B cell (primary cell): ENCODE results near the gene ABCA9. TPM values are rescaled to one million over a fixed set of nuclear protein-coding genes. Genes with fewer than 3 reads are reported as not detected.
"Not testable (repeated sequence)": the region's sequence is repeated elsewhere in the genome, so short reads cannot be mapped to it uniquely, and the experiment has no call there.

Source experiments
- ATAC-seq: fragments of 200-7000 bp; cut with Tn5 transposase; one replicate; pipeline ENCODE4 v1.10.0; 2021; ENCODE audit warnings: low read depth, mild to moderate bottlenecking, moderate number of reproducible peaks, moderate library complexity
- CTCF ChIA-PET: fragments of 350-600 bp; sonication (Branson Sonifier 250); formaldehyde crosslinking; loops from one replicate; lab custom pipeline; 2021; ENCODE audit warnings: antibody characterized with exemption, inconsistent platforms; lab: Charles Lee
- POLR2A ChIA-PET: fragments of 350-600 bp; sonication (Branson Sonifier 250); formaldehyde crosslinking; loops from one replicate; lab custom pipeline; 2021; ENCODE audit warnings: antibody characterized with exemption; lab: Charles Lee
- DNase-seq: peaks from one replicate; pipeline ENCODE4 v3.0.0; 2013
- H2AFZ ChIP-seq: 2 replicates; pipeline ENCODE4 v1.6.1; 2012; ENCODE audit warnings: mild to moderate bottlenecking, low read depth, low read length; ENCODE audit not compliant: insufficient read depth, poor library complexity, severe bottlenecking
- H3K27ac ChIP-seq, 2 donors: 1 replicate in 1 of 2; 2 replicates in 1 of 2; pipeline ENCODE4 v1.5.1; 2012 to 2013; ENCODE audit warnings: low read length in 2 of 2, mild to moderate bottlenecking in 2 of 2, moderate library complexity in 1 of 2
- H3K27me3 ChIP-seq, 4 experiments: fragments of 200-600 bp in 1 of 4; sonication (generic) in 1 of 4; replicated peaks in 1 of 4; 1 replicate in 2 of 4; 2 replicates in 2 of 4; pipeline versions ENCODE4 v1.6.1 to v1.7.0; 2013 to 2016; ENCODE audit warnings: low read length in 3 of 4, mild to moderate bottlenecking in 2 of 4, mixed read lengths in 1 of 4, moderate library complexity in 1 of 4; ENCODE audit not compliant: insufficient read depth in 4 of 4, control insufficient read depth in 3 of 4; ENCODE audit errors: control extremely low read depth in 1 of 4
- H3K36me3 ChIP-seq, 2 experiments: replicated peaks in 1 of 2; 1 replicate in 1 of 2; 2 replicates in 1 of 2; pipeline versions ENCODE4 v1.6.1 to v1.7.1; 2013; ENCODE audit warnings: low read length in 1 of 2; ENCODE audit not compliant: insufficient read depth in 2 of 2, control insufficient read depth in 1 of 2; ENCODE audit errors: control extremely low read depth in 1 of 2, extremely low read depth in 1 of 2
- H3K4me1 ChIP-seq, 2 donors: fragments of 200-600 bp in 1 of 2; sonication (generic) in 1 of 2; 1 replicate in 1 of 2; 2 replicates in 1 of 2; pipeline versions ENCODE4 v1.5.1 to v1.6.1; 2013 to 2017; ENCODE audit warnings: low read length in 2 of 2; ENCODE audit not compliant: control insufficient read depth in 2 of 2, insufficient read depth in 2 of 2
- H3K4me2 ChIP-seq: replicated peaks from 2 replicates; pipeline ENCODE3; 2012; ENCODE audit warnings: mild to moderate bottlenecking, low read depth, low read length; ENCODE audit not compliant: poor library complexity, severe bottlenecking
- H3K4me3 ChIP-seq, 5 experiments: fragments of 200-600 bp in 1 of 5; sonication (generic) in 1 of 5; 1 replicate in 3 of 5; 2 replicates in 2 of 5; pipeline versions ENCODE4 v1.5.1 to v1.7.0; 2011 to 2016; ENCODE audit warnings: low read length in 4 of 5, mild to moderate bottlenecking in 4 of 5, low read depth in 2 of 5, control low read depth in 1 of 5, moderate library complexity in 1 of 5; ENCODE audit not compliant: insufficient read depth in 1 of 5; ENCODE audit errors: control extremely low read depth in 1 of 5, extremely low read depth in 1 of 5
- H3K79me2 ChIP-seq: fragments of 200-600 bp; sonication (generic); one replicate; pipeline ENCODE4 v1.6.0; 2016; ENCODE audit warnings: low read length; ENCODE audit not compliant: control insufficient read depth, insufficient read depth
- H3K9ac ChIP-seq: fragments of 200-600 bp; sonication (generic); 2 replicates; pipeline ENCODE4 v1.6.1; 2017; ENCODE audit warnings: mild to moderate bottlenecking, low read length, moderate library complexity
- H3K9me3 ChIP-seq, 3 donors: one replicate each; pipeline versions ENCODE4 v1.6.1 to v1.7.1; 2013; ENCODE audit warnings: low read length in 2 of 3; ENCODE audit not compliant: control insufficient read depth in 2 of 3, insufficient read depth in 1 of 3; ENCODE audit errors: control extremely low read depth in 1 of 3
- H4K20me1 ChIP-seq: 2 replicates; pipeline ENCODE4 v1.6.0; 2012; ENCODE audit warnings: mild to moderate bottlenecking, low read length; ENCODE audit not compliant: insufficient read depth, control insufficient read depth, poor library complexity, severe bottlenecking
- H3K27ac Mint-ChIP-seq: one replicate; pipeline ENCODE4 v1.8.0; 2021; ENCODE audit warnings: mixed read lengths
- H3K27me3 Mint-ChIP-seq: one replicate; pipeline ENCODE4 v1.8.0; 2021; ENCODE audit warnings: mixed read lengths
- H3K4me1 Mint-ChIP-seq: one replicate; pipeline ENCODE4 v1.8.0; 2021; ENCODE audit warnings: mixed read lengths
- H3K4me3 Mint-ChIP-seq: one replicate; pipeline ENCODE4 v1.8.0; 2021; ENCODE audit warnings: mixed read lengths
- H3K9me3 Mint-ChIP-seq: one replicate; pipeline ENCODE4 v1.8.0; 2022; ENCODE audit warnings: mixed read lengths; ENCODE audit not compliant: insufficient read depth
- CTCF ChIP-seq: fragments of 200-600 bp; IDR thresholded peaks from one replicate; pipeline ENCODE4 v1.8.0; 2022; ENCODE audit warnings: antibody characterized with exemption, mild to moderate bottlenecking
- EZH2 ChIP-seq: IDR thresholded peaks from 2 replicates; pipeline ENCODE4 v1.6.1; 2012; ENCODE audit warnings: borderline replicate concordance, low read depth, mild to moderate bottlenecking, moderate library complexity, low read length; ENCODE audit not compliant: insufficient read depth, poor library complexity, severe bottlenecking
- WGBS: methylation state at CpG from one replicate; pipeline ENCODE4 v1.1.5; 2013; ENCODE audit warnings: missing lambda C conversion rate; ENCODE audit not compliant: insufficient coverage; 5-methylcytosine and 5-hydroxymethylcytosine counted together
- intact Hi-C: fragments of 100-400 bp; cut with micrococcal nuclease; formaldehyde crosslinking; loops from one replicate; pipeline ENCODE4 v1.10.0; 2022
- polyA plus RNA-seq: library from polyadenylated mRNA; depleted of rRNA; stranded (reverse); fragments of >200 nt; gene quantifications from 2 replicates; pipeline ENCODE4 v1.2.3, GENCODE V29; 2012
- total RNA-seq, 2 donors: library from RNA; stranded (reverse); fragments of 120-200 nt in 1 of 2; gene quantifications; 1 replicate in 1 of 2; 2 replicates in 1 of 2; pipeline versions ENCODE4 v1.2.3 to v1.2.4, GENCODE V29; 2013 to 2022

The ABCA9 gene
- total and polyA plus RNA-seq, 2 donors (not counting 1 experiment from before 2014, with no cell fraction given) = 0.06 to 0.91 TPM

GRCh38 chr17:68944435-68945035, 116.2 kb downstream of the ABCA9 start:
- H3K27ac Mint-ChIP-seq = no peak overlapping the region
- no peak for ATAC-seq
- Histone ChIP-seq H3K27me3 (no peaks in the 10 kb centered on the region), H3K4me3 (no peak overlapping the region), H3K4me2 (no peak overlapping the region), H3K9ac (no peak overlapping the region), H4K20me1 (no peaks in the 10 kb centered on the region), H3K27ac (no peak overlapping the region), H3K4me1 (no peaks in the 10 kb centered on the region), H3K9me3 (no peaks in the 10 kb centered on the region), H3K36me3 (no peaks in the 10 kb centered on the region), H2AFZ (no peak overlapping the region), H3K79me2 (no peaks in the 10 kb centered on the region)
- H3K4me1 Mint-ChIP-seq = no peaks in the 10 kb centered on the region
- 24% methylated on average over 2 of the region's 6 CpGs for WGBS
- POLR2A ChIA-PET = no interaction called here
- H3K9me3 Mint-ChIP-seq = no peaks in the 10 kb centered on the region
- CTCF ChIA-PET = interaction anchor here (0.7 kb wide), 1 partner anchor 10 kb away, joined by 4 read pairs; no protein-coding TSS in a partner anchor
- peaks cover 10% of the 10 kb centered on the region for H3K27me3 Mint-ChIP-seq
- intact Hi-C loops = no loop called here
- no peak for DNase-seq
- H3K4me3 Mint-ChIP-seq = no peak overlapping the region
- TF ChIP-seq CTCF (no peak), EZH2 (no peak)

GRCh38 chr17:68943812-68944182, 116.9 kb downstream of the ABCA9 start:
- no CpG with 5 or more reads among the region's 2 CpGs for WGBS
- H3K9me3 Mint-ChIP-seq, H3K4me2 ChIP-seq, H2AFZ ChIP-seq, POLR2A ChIA-PET, DNase-seq, H3K4me3 Mint-ChIP-seq, H3K36me3 ChIP-seq, H3K4me1 Mint-ChIP-seq, H3K4me3 ChIP-seq, H3K9me3 ChIP-seq, H3K27ac Mint-ChIP-seq, H3K79me2 ChIP-seq, CTCF ChIA-PET, H3K27me3 ChIP-seq, H3K9ac ChIP-seq, H3K4me1 ChIP-seq, intact Hi-C loops, H3K27ac ChIP-seq, H4K20me1 ChIP-seq, ATAC-seq: not testable (repeated sequence)
- peaks cover 10% of the 10 kb centered on the region for H3K27me3 Mint-ChIP-seq
